HepG2 (cell line): ENCODE results near the gene ARL2. TPM values are rescaled to one million over a fixed set of nuclear protein-coding genes. Genes with fewer than 3 reads are reported as not detected.

Experiments used
- CEBPG ChIP-seq: IDR thresholded peaks from 2 replicates; pipeline ENCODE4 v1.6.1; 2016
- DBP ChIP-seq: sonication (generic); formaldehyde crosslinking; IDR thresholded peaks from 2 replicates; pipeline ENCODE4 v1.4.0; 2020; ENCODE audit warnings: missing genetic modification reagents; ENCODE audit errors: not compliant biosample characterization
- ETV5 ChIP-seq: IDR thresholded peaks from 2 replicates; pipeline ENCODE4 v1.6.1; 2018; ENCODE audit warnings: missing biosample characterization, missing genetic modification reagents, inconsistent platforms, borderline replicate concordance
- FOXC1 ChIP-seq: sonication (generic); formaldehyde crosslinking; IDR thresholded peaks from 2 replicates; pipeline ENCODE4 v1.8.0; 2022; ENCODE audit warnings: mild to moderate bottlenecking, missing genetic modification reagents, borderline replicate concordance
- GLMP ChIP-seq: sonication (generic); formaldehyde crosslinking; IDR thresholded peaks from 2 replicates; pipeline ENCODE4 v1.9.0; 2021; ENCODE audit warnings: missing genetic modification reagents, mild to moderate bottlenecking, borderline replicate concordance
- HDAC2 ChIP-seq: sonication (generic); formaldehyde crosslinking; IDR thresholded peaks from 2 replicates; pipeline ENCODE4 v1.4.0; 2020; ENCODE audit warnings: missing genetic modification reagents
- JUNB ChIP-seq: sonication (generic); formaldehyde crosslinking; IDR thresholded peaks from 2 replicates; pipeline ENCODE4 v1.8.0; 2022; ENCODE audit warnings: missing genetic modification reagents, mild to moderate bottlenecking, borderline replicate concordance
- KLF12 ChIP-seq: sonication (generic); formaldehyde crosslinking; IDR thresholded peaks from 2 replicates; pipeline ENCODE4 v1.4.0; 2020; ENCODE audit warnings: missing genetic modification reagents, borderline replicate concordance
- MIER3 ChIP-seq: IDR thresholded peaks from 2 replicates; pipeline ENCODE4 v1.6.1; 2016; ENCODE audit warnings: missing compliant biosample characterization, borderline replicate concordance
- MXD1 ChIP-seq: sonication (generic); formaldehyde crosslinking; IDR thresholded peaks from 2 replicates; pipeline ENCODE4 v1.4.0; 2020; ENCODE audit warnings: mild to moderate bottlenecking, missing genetic modification reagents
- NAIF1 ChIP-seq: sonication (generic); formaldehyde crosslinking; IDR thresholded peaks from 2 replicates; pipeline ENCODE4 v1.5.0; 2020; ENCODE audit warnings: mild to moderate bottlenecking, missing genetic modification reagents, borderline replicate concordance
- POLR2A ChIP-seq, 2 experiments: IDR thresholded peaks; 2 replicates each; pipeline ENCODE4 v1.6.1; 2011; ENCODE audit warnings: low read depth in 2 of 2, low read length in 2 of 2, mild to moderate bottlenecking in 1 of 2, moderate library complexity in 1 of 2; ENCODE audit not compliant: insufficient read depth in 1 of 2
- RAD51 ChIP-seq: fragments of 450-650 bp; IDR thresholded peaks from 2 replicates; pipeline ENCODE4 v1.6.1; 2016; ENCODE audit warnings: borderline replicate concordance
- SAP130 ChIP-seq: IDR thresholded peaks from 2 replicates; pipeline ENCODE4 v1.6.1; 2016; ENCODE audit warnings: low read depth
- SRF ChIP-seq: IDR thresholded peaks from 2 replicates; pipeline ENCODE4 v1.6.1; 2011; ENCODE audit warnings: mild to moderate bottlenecking, low read depth, low read length, moderate library complexity
- TBX2 ChIP-seq: sonication (generic); formaldehyde crosslinking; IDR thresholded peaks from 2 replicates; pipeline ENCODE4 v1.5.0; 2020; ENCODE audit warnings: missing genetic modification reagents, mild to moderate bottlenecking, borderline replicate concordance
- UBTF ChIP-seq: sonication (generic); formaldehyde crosslinking; IDR thresholded peaks from 2 replicates; pipeline ENCODE4 v1.4.0; 2020; ENCODE audit warnings: mild to moderate bottlenecking, missing genetic modification reagents
- XRCC5 ChIP-seq: fragments of 200-400 bp; formaldehyde crosslinking; optimal IDR thresholded peaks from 2 replicates; pipeline ENCODE3; 2017; ENCODE audit warnings: mild to moderate bottlenecking, low read length
- ZNF331 ChIP-seq: sonication (generic); formaldehyde crosslinking; IDR thresholded peaks from 2 replicates; pipeline ENCODE4 v1.4.0; 2020; ENCODE audit warnings: missing genetic modification reagents
- polyA plus RNA-seq, 8 experiments: library from polyadenylated mRNA; depleted of rRNA in 3 of 8; stranded (reverse) in 7 of 8; unstranded in 1 of 8; fragments of >200 nt; fragmentation: Illumina TruSeq in 4 of 8; extraction: Trizol in 4 of 8; gene quantifications; 2 replicates each; pipeline versions ENCODE4 v1.2.1 to v1.2.3, GENCODE V29; 2011 to 2016; ENCODE audit warnings: low read depth in 4 of 8, missing spikeins in 1 of 8, mixed read lengths in 1 of 8; ENCODE audit not compliant: insufficient read depth in 1 of 8
- total RNA-seq, 5 experiments: library from RNA; depleted of rRNA; stranded (reverse); fragments of >200 nt; fragmentation: Illumina TruSeq; extraction: Trizol; gene quantifications; 2 replicates each; pipeline ENCODE4 v1.2.3, GENCODE V29; 2016; ENCODE audit warnings: low read depth in 1 of 5
- TF ChIP-seq, protein P1 (sequence below): sonication (generic); formaldehyde crosslinking; conservative IDR thresholded peaks from 2 replicates; pipeline ENCODE4 v1.8.1; 2023; ENCODE audit warnings: missing genetic modification reagents

The ARL2 gene
- total and polyA plus RNA-seq, 2 of the 13 experiments (the other 11 are each of a cell fraction or from before 2014, with no cell fraction given): 82.9 to 84.4 TPM

DNA sequence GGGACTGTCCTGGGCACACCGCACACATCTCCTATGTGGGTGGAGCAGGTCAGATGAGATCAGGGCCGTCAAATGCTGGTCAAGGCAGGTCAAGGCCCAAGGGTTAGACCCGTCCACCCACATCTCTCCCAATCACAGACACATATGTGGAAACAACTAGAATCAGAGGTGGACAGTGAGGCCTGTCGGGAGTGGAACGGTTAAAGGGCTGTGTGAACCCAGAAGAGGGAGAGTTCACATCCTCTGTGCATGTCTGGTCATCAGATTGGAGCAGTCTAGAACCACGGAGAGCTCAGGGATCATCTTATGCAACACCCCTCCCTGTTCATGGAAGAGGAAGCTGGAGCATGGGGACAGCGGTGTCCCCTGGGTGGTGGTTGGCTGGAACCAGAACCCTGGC, 5.9 kb downstream of the ARL2 start (continued):
- TF ChIP-seq KLF12 (CRISPR knock-in tag) (no peak), MIER3 (no peak), FOXC1 (CRISPR knock-in tag) (0 out of 2 replicates have a peak, but pooled peaks have one; percentile 55), MXD1 (no peak), DBP (CRISPR knock-in tag) (no peak), CEBPG (CRISPR knock-in tag) (peak; percentile 85), POLR2A (IDR thresholded peaks at IDR 0.05; ENCODE audit: insufficient read depth in 1 of 2, low read depth in 2 of 2, low read length in 2 of 2) (no peak), RAD51 (no peak), GLMP (no peak), NAIF1 (CRISPR knock-in tag) (no peak), UBTF (0 out of 2 replicates have a peak, but pooled peaks have one; percentile 30), JUNB (no peak), ETV5 (CRISPR knock-in tag) (peak; percentile 33; the same call in 1 of the 2 replicates), ZNF331 (CRISPR knock-in tag) (no peak), HDAC2 (CRISPR knock-in tag) (peak; percentile 46), TBX2 (CRISPR knock-in tag) (no peak), SRF (no peak), SAP130 (peak; percentile 55), XRCC5 (no peak)
- TF ChIP-seq, protein P1, sequence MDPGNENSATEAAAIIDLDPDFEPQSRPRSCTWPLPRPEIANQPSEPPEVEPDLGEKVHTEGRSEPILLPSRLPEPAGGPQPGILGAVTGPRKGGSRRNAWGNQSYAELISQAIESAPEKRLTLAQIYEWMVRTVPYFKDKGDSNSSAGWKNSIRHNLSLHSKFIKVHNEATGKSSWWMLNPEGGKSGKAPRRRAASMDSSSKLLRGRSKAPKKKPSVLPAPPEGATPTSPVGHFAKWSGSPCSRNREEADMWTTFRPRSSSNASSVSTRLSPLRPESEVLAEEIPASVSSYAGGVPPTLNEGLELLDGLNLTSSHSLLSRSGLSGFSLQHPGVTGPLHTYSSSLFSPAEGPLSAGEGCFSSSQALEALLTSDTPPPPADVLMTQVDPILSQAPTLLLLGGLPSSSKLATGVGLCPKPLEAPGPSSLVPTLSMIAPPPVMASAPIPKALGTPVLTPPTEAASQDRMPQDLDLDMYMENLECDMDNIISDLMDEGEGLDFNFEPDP (CRISPR knock-in tag): 0 out of 2 replicates have a peak, but pooled peaks have one; percentile 51
